NT2/D1 (cell line): ENCODE results near the gene FAM72D.
"Not testable (repeated sequence)": the region's sequence is repeated elsewhere in the genome, so short reads cannot be mapped to it uniquely, and the experiment has no call there.

Source experiments
- SUZ12 ChIP-seq: IDR thresholded peaks from 2 replicates; pipeline ENCODE4 v1.6.1; 2011; ENCODE audit not compliant: insufficient read length, insufficient read depth; ENCODE audit errors: extremely low read depth
- YY1 ChIP-seq: IDR thresholded peaks from 2 replicates; pipeline ENCODE4 v1.6.1; 2011; ENCODE audit not compliant: insufficient read length, insufficient read depth
- ZNF274 ChIP-seq: IDR thresholded peaks from 2 replicates; pipeline ENCODE4 v1.6.1; 2011; ENCODE audit warnings: mild to moderate bottlenecking, low read depth, low read length

- not testable (repeated sequence) for TF ChIP-seq ZNF274, YY1, SUZ12
Observed at GRCh38 chr1:145077872-145078786, 17.6 kb upstream of the FAM72D start.
